NCI-H2107 (cell line): ENCODE results near the gene MKRN2OS.
"Not testable (repeated sequence)": the region's sequence is repeated elsewhere in the genome, so short reads cannot be mapped to it uniquely, and the experiment has no call there.

Experiments used
- DNase-seq: peaks from one replicate; lab custom pipeline; 2025; lab: John Stamatoyannopoulos, UW

Gene MKRN2OS

DNA sequence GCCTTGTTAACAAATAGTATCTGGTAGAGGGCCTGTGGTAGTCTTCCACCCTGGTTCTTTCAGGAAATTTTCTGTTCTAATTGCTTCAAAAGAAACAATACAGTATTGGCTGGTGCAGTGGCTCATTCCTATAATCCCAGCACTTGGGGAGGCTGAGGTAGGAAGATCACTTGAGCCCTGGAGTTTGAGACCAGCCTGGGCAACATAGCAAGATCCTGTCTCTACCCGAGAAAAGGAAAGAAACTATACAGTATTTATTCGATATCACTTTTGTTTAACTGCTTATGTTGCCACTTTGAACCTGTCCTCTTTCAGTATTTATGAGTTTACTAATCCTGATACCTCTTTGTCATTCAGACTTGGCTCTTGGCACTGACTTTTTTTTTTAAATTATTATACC lies 16.1 kb upstream of the MKRN2OS start:
- no peak for DNase-seq

DNA sequence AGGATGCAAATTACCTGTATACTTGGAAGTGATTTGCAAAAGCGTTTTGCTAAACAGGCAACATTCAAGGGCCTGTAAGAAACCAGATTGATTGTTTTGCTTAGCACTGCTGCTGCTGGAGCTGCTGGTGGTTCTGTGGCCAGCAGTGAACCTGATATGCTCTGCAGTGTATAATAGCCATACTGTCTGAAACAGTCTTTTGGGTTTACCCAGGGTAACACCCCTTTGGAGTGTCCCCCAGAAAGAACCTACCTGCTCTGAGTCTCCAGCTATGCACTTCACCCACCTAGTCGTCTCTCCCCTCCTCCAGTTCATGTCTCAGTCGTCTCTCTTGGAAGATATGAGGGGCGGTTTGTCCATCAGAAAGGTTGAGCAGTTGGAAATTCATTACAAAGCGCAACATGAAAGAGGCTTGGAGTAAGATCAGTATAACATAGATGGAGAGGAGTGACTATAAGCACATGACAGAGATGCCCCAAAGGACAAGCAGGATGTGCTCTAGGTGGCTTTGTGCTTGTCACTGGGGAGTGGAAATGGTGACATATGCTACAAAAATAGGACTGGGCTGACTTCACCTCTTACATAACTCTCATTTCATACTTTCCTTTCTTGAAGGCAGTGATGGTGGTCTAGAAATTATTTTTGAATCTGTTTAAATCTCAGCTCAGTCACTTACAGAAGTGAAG lies 15.3 kb upstream of the MKRN2OS start:
- DNase-seq = no peak

DNA sequence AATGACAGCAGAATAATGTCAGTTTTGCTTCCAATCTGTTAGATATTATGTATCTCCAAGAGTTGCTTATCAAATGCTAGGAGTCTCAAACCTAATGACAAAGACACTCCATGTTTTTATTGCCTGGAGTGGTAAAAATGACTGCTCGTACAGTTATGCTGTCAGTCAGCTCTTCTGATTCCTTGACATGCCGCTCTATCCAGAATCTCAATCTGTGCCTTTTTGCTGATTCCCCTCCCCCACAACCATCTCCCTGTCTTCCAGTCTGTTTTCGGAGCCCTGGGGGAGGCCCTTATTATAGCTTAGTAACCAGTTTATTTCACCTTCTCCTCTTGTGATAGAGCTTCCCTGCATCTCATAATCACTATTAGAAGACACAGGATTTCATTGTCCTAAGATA lies 14.2 kb upstream of the MKRN2OS start:
- no peak for DNase-seq

GRCh38 chr3:12558706-12559105 lies 13.4 kb upstream of the MKRN2OS start:
- no peak for DNase-seq

- DNase-seq = no peak
These were observed 12.3 kb upstream of the MKRN2OS start for GRCh38 chr3:12557473-12558100.

DNA sequence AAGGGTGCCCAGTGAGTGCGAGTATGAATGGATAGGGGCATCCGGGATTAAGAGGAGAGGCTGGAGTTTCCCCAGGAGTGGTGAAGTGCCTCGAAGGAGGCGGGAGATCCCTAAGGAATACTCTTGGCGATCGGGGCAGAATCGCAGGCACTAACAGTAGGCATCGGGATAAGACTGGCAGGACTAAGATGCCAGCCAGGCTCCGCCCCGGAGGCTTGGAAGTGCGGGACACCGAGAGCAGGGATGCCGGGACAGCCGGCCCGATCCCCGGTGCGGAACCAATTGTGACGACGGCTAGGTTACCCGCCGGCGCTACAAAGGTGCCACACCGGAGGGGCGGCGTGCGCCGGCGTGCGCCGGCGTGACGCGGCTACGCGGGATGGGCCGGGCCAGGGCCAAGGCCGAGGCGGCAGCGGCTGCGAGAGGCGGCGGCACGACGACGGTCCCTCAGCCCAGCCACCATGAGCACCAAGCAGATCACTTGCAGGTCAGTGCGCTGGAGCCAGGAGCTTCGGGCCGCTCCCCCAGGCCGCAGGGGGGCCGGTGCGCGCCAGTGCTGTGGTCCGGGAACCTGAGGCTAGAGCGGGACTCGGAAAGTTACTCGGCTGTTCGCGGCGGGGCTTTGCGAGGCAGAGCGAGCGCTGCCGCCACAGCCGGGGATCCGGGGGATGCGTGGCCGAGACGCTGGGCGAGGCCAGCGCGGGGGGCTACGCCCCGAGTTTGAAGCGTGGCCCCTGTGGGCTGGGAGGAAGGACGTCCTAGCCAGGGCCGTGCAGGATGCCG lies 11.6 kb upstream of the MKRN2OS start, which contains the start of gene MKRN2:
MKRN2 (plus strand) TSS at position 398 of the 783 bp plus-strand sequence; CDS start at position 462, 64 bp downstream.
- peak; percentile 27 for DNase-seq

GRCh38 chr3:12556314-12556689 lies 11.0 kb upstream of the MKRN2OS start:
- DNase-seq = no peak

GRCh38 chr3:12553921-12554391 lies 8.7 kb upstream of the MKRN2OS start:
- peak; percentile 6 for DNase-seq

DNA sequence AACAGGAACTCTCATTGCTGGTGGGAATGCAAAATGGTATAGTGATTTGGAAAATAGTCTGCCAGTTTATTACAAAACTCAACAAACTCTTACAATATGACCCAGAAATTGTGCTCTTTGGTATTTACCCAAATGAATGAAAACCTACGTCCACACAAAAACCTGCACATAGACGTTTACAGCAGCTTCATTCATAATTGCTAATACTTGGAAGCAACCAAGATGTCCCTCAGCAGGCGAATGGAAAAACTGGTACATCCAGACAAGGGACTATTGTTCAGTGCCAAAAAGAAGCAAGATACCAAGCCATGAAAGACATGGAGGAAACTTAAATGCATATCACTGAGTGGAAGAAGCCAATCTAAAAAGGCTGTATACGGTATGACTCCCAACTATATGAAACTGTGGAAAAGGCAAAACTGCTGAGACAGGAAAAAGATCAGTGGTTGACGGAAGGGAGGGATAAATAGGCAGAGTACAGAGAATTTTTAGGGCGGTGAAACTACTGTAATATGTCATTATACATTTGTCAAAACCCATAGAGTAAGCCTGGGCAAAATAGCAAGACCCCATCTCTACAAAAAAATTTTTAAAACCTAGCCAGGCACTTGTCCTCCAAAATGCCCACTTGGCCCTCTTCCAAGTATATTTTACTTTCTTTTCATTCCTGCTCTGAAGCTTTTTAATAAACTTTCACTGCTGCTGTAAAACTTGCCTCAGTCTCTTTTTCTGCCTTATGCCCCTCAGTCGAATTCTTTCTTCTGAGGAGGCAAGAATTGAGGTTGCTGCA lies 4.9 kb upstream of the MKRN2OS start:
- no peak for DNase-seq

DNA sequence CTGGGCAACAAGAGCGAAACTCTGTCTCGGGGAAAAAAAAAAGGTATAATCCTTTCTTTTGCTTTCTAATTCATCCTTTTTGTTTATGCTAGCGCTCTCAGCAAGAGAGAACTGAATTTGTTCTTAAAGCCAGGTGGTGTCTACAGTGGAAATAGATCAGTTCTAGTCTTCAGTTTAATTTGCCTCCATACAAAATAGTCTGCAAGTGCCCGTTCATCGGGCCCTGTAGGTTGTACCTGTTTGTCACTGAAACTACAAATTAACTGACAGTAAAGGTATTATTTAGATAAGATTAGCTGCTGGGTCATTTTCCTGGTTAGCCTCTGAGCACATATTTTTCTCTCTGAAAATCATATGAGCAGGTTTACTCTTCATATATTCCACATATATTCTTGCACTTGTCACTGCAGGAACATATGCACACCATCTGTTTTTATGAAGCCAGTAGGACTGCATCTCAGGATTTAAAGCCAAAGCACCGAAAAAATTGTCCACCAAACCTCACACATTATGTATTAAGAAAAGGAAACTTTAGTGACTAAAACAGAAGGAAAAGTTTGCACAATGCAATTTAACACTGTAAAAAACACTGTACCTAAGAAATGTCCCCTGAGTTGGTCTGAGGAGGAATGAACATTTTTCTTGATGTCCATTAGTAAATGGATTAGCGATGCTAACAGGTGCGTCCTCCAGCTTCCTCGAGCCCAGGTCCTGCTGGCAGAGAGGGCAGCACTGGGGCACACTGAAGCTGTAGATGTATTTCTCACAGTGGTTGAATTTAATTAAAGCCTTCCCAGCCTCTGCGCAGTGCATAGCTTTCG lies 437 bp downstream of the MKRN2OS start:
- no peak for DNase-seq

DNA sequence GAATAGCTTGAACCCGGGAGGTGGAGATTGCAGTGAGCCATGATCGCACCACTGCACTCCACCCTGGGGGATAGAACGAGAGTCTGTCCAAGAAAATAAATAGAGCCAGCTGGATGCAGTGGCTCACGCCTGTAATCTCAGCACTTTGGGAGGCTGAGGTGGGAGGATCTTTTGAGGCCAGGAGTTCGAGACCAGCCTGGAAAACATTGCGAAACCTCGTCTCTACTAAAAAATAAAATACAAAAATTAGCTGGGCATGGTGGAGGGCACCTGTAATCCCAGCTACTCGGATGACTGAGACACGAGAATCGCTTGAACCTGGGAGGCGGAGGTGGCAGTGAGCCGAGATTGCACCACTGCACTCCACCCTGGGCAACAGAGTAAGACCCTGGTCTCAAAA lies 1.8 kb downstream of the MKRN2OS start:
- not testable (repeated sequence) for DNase-seq

GRCh38 chr3:12541625-12542024 lies 3.7 kb downstream of the MKRN2OS start:
- no peak for DNase-seq

DNA sequence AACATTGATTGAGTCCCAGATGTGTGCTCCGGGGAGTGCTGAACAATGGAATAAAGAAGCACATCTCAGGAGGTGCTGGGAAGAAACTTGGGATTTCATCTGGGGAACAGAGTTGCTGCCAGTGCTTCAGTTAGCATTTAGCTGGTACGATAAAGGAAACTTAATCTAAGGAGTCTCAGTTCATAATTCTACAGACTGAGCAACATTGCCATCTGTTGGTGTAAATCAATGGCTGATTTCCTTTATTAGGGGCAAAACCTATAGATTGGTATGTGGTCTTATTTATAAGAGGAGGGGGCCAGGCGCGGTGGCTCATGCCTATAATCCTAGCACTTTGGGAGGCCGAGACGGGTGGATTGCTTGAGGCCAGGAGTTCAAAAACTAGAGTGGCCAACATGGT lies 8.9 kb downstream of the MKRN2OS start:
- DNase-seq = no peak

DNA sequence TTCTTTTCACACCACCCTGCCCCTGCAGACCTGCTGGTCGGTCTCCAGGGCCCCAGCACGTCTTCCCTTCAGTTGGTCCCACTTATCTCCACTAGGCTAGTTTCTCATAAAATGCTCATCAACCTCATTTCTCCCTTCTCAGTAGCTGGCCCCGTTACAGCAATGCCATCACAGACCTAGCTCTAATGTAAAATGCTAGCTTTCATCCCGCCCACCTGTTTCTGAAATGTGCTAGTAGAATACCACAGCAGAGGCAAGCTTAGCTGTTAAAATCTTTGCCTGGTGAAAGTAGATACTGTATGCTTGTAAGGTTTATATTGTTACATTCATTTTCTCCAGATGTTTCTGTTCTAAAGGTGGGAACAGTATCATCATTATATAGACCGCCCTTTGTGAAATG lies 13.1 kb downstream of the MKRN2OS start:
- DNase-seq = no peak

DNA sequence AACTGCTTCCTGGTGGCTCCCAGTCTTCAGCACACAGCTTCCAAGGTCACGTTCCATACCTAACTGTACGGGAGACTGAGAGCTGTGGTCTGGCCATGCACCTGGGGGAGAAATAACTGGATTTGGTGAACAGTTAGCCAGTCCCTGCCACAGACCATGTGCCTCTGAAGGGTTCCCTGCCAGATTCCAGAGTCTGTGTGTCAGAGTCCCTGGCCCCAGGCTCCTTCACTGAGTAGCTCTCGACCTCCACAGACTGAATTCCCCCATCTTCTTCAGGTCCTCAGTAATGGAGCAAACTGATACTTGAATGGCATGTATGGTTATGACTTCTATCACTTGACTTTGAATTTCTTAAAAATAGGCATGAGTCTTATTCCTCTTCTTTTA lies 17.5 kb downstream of the MKRN2OS start:
- no peak for DNase-seq

GRCh38 chr3:12522721-12523120 lies 22.6 kb downstream of the MKRN2OS start:
- DNase-seq = no peak

DNA sequence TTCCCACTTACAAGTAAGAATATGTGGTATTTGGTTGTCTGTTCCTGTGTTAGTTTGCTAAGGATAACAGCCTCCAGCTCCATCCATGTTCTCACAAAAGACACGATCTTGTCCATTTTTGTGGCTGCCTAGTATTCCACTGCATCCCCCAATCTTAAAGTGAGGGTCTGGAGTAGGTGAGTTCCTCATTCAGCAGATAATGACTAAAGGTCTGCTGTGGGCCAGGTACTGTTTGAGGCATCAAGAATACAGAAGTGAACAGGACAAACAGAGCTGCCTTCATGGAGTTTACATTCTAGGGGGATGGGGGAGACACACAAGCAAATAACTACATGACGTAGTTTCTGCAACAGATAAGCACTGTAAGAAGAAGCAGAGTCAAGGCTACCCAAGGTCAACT lies 24.3 kb downstream of the MKRN2OS start:
- DNase-seq = no peak

DNA sequence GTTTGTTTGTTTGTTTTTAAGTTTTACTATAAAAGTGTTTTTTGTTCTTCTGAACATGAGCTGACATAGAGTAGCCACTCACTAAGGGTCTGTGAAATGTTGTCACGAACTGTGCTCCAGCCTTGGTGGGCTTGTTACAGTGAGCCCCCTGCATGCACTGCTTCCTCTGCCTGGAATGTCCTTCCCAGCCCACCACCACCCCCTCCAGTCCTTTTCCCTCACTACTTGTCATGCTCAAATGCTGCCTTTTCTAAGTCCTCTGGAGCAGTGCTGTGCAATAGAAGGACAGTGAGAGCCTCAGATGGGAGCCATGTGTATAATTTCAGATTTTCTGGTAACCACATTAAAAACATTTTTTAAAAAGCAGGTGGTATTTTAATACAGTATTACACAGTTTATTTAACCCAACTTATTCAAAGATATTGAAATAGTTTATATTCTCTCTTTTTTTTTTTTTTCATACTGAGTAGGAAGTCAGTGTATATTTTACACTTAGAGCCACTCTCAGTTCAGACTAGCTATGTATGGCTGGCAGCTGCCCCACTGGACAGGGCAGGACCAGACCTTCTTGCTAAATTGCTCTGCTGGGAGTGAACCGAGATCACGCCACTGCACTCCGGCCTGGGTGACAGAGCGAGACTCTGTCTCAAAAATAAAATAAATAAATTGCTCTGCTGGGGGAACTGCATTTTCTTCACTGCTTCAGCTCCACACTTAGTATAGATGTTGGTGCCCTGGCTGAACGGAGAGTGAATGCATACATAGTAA lies 26.9 kb downstream of the MKRN2OS start:
- DNase-seq = no peak

DNA sequence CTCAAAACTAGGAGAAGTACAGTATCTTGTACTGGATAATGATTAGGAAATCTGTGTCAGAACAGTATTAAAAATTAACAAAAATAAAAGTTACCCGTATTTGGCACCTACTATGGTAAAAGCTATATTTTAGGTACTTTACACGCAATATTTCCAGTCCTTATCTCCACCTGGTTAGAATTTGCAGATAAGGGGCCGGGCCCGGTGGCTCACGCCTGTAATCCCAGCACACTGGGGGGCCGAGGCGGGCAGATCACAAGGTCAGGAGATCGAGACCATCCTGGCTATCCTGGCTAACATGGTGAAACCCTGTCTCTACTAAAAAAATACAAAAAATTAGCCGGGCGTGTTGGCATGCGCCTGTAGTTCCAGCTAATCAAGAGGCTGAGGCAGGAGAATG lies 28.4 kb downstream of the MKRN2OS start:
- no peak for DNase-seq

DNA sequence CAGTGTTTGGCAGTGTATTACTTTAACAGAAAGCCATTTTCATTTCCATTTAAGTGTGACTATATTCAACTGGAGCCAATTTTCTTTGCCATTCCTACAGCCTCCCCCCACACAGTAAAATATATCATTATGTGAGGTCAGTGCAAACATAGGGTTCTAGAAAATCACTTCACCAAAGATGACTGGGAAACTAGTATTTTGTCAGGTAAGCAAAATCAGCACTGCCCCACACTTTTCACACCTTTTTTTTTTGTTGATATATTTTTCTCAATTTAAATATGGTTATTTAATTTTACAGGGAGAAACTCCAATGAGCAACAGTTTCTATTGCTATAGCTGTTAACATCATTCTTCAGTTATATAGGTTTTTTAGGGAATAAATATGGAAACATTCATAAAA lies 29.7 kb downstream of the MKRN2OS start:
- DNase-seq = no peak
